DMS153 treated with DMSO at 0.1 percent for 48 hours (cell line): ENCODE measurements around the gene MLYCD.

Source experiments
- DNase-seq: peaks from one replicate; lab custom pipeline; 2025; ENCODE audit not compliant: unreplicated experiment; lab: John Stamatoyannopoulos, UW

Gene MLYCD

GRCh38 chr16:83968891-83969649 is 70.2 kb downstream of the MLYCD start:
- no peak for DNase-seq

GRCh38 chr16:83969771-83970429 is 71.0 kb downstream of the MLYCD start:
- no peak for DNase-seq

GRCh38 chr16:83970430-83970815 is 71.5 kb downstream of the MLYCD start:
- no peak for DNase-seq

DNA sequence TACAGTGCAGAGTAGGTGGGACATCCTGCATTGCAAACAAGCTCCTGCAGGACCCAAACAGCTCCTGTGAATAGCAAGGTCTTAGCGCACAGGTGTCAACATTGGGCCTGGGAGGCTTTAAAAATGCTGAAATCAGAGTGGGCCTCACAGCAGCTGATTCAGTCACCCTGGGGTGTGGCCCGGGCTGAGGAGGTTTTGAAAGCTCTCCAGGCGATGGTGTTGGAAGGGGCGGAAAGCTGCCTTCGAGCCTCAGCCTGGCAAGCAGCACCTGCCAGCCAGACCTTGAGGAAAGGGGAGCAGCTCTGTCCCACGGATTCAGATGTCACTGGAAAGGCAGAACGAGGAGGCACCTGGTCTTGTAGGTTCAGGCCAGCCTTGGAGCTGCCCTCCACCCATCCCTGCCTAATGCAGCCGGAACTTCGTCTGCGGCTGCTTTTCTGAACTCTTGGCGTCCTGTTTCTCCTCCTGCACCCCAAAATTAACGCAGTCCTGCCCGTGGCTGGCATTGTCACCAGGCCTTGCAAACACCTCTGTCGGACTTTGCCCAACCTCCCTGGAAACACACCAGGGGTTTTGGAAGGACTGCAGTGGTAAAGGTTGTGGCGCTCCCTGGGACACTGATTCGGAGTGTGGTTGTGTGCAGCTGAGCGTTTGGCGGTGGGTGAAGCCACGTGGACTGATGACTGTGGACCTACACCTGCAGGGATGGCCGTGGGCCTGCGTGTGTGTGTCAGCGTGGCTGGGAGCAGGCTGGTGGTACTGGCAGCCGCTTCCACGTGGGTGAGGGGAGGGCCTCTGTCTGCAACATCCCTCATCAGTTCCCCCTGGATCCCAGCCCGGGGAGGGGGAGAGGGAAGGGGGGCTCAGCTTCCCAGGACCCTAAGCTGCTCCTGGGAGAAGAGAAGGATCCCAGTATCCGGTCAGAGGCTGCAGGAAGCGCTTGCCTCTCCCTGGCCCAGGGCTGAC is 72.5 kb downstream of the MLYCD start:
- DNase-seq, result no peak

DNA sequence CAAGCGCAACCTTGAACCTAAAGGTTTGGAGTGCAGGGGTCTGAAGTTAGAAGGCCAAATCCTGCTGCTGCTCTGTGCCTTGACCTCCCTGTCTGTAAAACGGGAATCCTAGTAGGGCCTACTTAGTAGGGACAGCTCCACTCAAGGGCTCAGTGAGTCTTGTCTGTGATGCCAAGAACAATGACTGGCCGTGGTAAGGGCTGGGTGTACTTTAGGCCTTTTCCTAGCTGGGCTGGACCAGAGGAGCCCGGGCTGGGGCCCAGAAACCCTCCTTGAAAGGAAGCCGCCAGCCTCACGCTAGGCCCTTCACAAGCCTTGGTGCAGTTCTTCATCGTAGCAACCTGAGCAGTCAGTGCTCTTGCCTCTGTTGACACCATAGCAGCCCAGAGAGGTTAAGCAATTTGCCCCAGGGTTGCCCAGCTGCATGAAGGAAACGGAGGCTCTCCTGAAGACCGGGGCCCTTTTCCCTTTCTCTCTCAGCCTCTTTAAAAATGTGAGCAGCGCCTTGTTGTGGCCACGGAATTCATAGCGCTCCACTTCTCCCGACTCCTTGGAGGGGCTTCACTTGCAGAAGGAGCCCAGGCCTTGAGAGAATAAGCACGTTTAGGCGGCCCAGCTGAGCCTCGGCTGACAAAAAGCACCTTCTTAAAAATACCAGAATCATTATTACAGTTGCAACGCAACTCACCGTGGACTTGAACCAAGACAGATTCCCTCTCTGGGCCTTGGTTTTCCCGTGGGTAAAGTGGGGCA is 73.5 kb downstream of the MLYCD start:
- DNase-seq, result no peak

DNA sequence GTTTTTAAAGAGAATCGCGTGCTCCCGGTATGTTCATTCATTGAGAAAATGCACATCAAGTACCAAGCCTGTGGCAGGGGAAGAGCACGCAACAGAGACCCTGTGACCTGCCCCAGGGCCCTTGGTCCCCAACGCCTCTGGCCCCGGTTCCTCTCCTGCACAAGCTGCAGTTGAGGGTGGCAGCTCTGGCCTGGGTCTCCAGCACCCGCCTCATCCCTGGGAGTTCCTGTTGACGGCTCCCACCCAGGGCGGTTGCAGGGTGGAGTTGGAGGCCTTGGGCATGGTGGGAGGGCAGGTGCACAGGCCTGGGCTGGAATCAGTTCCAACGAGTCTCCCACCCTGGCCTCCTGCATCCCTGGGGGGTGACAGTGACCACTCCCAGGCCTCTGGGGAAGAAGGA is 74.2 kb downstream of the MLYCD start:
- DNase-seq, result no peak

GRCh38 chr16:83973581-83974385 is 74.9 kb downstream of the MLYCD start:
- no peak for DNase-seq

GRCh38 chr16:83974475-83974874 is 75.6 kb downstream of the MLYCD start:
- DNase-seq, result no peak

DNA sequence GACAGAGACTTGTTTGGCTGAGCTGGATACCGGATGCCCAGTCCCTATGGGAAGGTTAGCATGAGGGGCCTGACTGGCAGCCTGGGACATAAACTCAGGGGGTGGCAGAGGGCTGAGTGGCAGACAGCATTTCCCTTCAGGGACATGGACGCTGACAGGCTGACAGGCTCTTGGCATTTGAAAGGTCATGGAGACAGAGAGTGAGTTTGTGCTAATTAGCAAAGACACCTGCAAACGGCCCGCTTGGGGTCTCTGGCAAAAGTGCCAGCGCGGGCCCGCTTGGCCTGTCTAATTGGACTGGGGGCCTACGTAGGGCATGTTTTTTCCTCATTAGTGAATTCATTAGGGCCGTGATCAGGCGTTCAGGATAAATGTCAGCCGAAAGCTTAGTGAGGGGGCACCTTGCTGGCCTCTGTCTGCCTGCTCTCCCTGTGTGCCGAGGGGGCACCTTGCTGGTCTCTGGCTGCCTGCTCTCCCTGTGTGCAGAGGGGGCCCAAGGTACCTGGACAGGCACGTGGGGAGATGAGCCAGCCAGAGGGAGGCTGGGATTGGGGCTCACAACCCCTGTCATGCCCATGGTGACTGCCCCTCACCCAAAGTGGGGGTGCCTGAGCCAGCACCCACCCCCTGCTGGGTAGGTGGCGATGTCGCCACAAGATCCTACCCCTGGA is 76.8 kb downstream of the MLYCD start:
- no peak for DNase-seq
